Liver (tissue), 3 donors: ENCODE data around the gene PPFIBP2.

Experiments used
- EGR1 ChIP-seq, 2 donors: IDR thresholded peaks; 2 replicates each; pipeline ENCODE4 v1.6.1; 2016 to 2018; ENCODE audit warnings: antibody characterized with exemption in 2 of 2, low read depth in 2 of 2
- FOXA1 ChIP-seq: IDR thresholded peaks from 2 replicates; pipeline ENCODE4 v1.6.1; 2016; ENCODE audit warnings: antibody characterized with exemption
- GABPA ChIP-seq, 2 donors: IDR thresholded peaks in 1 of 2; conservative IDR thresholded peaks in 1 of 2; 2 replicates each; pipeline ENCODE4 v1.6.1; 2016; ENCODE audit warnings: antibody characterized with exemption in 2 of 2, mild to moderate bottlenecking in 1 of 2, moderate library complexity in 1 of 2
- JUND ChIP-seq, 2 donors: IDR thresholded peaks; 2 replicates each; pipeline ENCODE4 v1.6.1; 2016; ENCODE audit warnings: antibody characterized with exemption in 2 of 2
- RAD21 ChIP-seq, 2 donors: IDR thresholded peaks; 2 replicates each; pipeline ENCODE4 v1.6.1; 2016; ENCODE audit warnings: antibody characterized with exemption in 2 of 2, mild to moderate bottlenecking in 2 of 2
- SP1 ChIP-seq: IDR thresholded peaks from 2 replicates; pipeline ENCODE4 v1.6.1; 2018; ENCODE audit warnings: antibody characterized with exemption, mild to moderate bottlenecking
- YY1 ChIP-seq: IDR thresholded peaks from 2 replicates; pipeline ENCODE4 v1.6.1; 2016; ENCODE audit warnings: antibody characterized with exemption, mild to moderate bottlenecking
- TF ChIP-seq, protein P1 (sequence below): fragments of 150-350 bp; IDR thresholded peaks from 2 replicates; pipeline ENCODE4 v1.5.1; 2017; ENCODE audit warnings: improper control_type of control experiment, low read depth, low read length; ENCODE audit not compliant: missing input control
- TF ChIP-seq, protein P2 (sequence below): IDR thresholded peaks from 2 replicates; pipeline ENCODE4 v1.6.1; 2016; ENCODE audit warnings: antibody characterized with exemption, mild to moderate bottlenecking
- TF ChIP-seq, protein P3 (sequence below): IDR thresholded peaks from 2 replicates; pipeline ENCODE4 v1.6.1; 2016; ENCODE audit warnings: antibody characterized with exemption
- donor health status: healthy.
- donor health status: healthy.

DNA sequence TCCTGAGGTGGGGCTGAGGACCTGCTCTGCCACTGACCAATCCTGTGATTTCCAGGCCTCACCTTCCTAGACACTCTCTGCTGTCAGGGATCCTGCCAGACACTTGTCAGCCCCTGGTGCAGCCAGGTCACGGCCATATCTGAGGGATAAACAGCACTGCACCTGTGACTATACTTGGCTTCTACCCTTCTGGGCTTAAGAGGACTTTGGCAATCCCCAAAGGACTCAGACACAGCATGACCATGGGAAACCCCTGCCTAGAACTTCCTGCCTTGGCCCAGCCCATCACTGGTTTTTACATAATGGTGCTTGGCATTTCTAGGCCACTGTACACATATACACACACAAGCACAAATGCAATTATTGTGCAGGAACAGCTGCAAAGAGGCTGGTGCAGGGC is 40.1 kb upstream of the PPFIBP2 start:
- TF ChIP-seq FOXA1 (no peak), EGR1 (IDR thresholded peaks at IDR 0.05; ENCODE audit: low read depth in 2 of 2) (no peak), GABPA (IDR thresholded peaks at IDR 0.05 in 1 of 2, conservative IDR thresholded peaks at IDR 0.05 in 1 of 2) (no peak), SP1 (no peak), JUND (IDR thresholded peaks at IDR 0.05) (no peak), YY1 (no peak), RAD21 (IDR thresholded peaks at IDR 0.05) (no peak)
- TF ChIP-seq, protein P1, sequence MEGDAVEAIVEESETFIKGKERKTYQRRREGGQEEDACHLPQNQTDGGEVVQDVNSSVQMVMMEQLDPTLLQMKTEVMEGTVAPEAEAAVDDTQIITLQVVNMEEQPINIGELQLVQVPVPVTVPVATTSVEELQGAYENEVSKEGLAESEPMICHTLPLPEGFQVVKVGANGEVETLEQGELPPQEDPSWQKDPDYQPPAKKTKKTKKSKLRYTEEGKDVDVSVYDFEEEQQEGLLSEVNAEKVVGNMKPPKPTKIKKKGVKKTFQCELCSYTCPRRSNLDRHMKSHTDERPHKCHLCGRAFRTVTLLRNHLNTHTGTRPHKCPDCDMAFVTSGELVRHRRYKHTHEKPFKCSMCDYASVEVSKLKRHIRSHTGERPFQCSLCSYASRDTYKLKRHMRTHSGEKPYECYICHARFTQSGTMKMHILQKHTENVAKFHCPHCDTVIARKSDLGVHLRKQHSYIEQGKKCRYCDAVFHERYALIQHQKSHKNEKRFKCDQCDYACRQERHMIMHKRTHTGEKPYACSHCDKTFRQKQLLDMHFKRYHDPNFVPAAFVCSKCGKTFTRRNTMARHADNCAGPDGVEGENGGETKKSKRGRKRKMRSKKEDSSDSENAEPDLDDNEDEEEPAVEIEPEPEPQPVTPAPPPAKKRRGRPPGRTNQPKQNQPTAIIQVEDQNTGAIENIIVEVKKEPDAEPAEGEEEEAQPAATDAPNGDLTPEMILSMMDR: no peak
- TF ChIP-seq, protein P2, sequence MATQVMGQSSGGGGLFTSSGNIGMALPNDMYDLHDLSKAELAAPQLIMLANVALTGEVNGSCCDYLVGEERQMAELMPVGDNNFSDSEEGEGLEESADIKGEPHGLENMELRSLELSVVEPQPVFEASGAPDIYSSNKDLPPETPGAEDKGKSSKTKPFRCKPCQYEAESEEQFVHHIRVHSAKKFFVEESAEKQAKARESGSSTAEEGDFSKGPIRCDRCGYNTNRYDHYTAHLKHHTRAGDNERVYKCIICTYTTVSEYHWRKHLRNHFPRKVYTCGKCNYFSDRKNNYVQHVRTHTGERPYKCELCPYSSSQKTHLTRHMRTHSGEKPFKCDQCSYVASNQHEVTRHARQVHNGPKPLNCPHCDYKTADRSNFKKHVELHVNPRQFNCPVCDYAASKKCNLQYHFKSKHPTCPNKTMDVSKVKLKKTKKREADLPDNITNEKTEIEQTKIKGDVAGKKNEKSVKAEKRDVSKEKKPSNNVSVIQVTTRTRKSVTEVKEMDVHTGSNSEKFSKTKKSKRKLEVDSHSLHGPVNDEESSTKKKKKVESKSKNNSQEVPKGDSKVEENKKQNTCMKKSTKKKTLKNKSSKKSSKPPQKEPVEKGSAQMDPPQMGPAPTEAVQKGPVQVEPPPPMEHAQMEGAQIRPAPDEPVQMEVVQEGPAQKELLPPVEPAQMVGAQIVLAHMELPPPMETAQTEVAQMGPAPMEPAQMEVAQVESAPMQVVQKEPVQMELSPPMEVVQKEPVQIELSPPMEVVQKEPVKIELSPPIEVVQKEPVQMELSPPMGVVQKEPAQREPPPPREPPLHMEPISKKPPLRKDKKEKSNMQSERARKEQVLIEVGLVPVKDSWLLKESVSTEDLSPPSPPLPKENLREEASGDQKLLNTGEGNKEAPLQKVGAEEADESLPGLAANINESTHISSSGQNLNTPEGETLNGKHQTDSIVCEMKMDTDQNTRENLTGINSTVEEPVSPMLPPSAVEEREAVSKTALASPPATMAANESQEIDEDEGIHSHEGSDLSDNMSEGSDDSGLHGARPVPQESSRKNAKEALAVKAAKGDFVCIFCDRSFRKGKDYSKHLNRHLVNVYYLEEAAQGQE: no peak
- TF ChIP-seq, protein P3, sequence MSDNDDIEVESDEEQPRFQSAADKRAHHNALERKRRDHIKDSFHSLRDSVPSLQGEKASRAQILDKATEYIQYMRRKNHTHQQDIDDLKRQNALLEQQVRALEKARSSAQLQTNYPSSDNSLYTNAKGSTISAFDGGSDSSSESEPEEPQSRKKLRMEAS: no peak
